ENCODE results near the gene ANKRD13A. TPM values are rescaled to one million over a fixed set of nuclear protein-coding genes. Genes with fewer than 3 reads are reported as not detected.
A peak's percentile ranks its signal among the peaks of the same experiment; 100 is the strongest.

Gene ANKRD13A
- total and polyA plus RNA-seq, 2 of the 13 experiments (the other 11 are each of a cell fraction or from before 2014, with no cell fraction given): 34.1 to 41.6 TPM

GRCh38 chr12:109995686-109996482 lies 3.3 kb upstream of the ANKRD13A start, which contains the start of gene GIT2 (continued):
- TF ChIP-seq FOXA1 (IDR thresholded peaks at IDR 0.05): no peak
- no peak for TF ChIP-seq FOXA1 (CRISPR knock-in tag; IDR thresholded peaks at IDR 0.05)
- no peak for TF ChIP-seq SNAPC4 (CRISPR knock-in tag; IDR thresholded peaks at IDR 0.05)
- no peak for TF ChIP-seq PLRG1 (conservative IDR thresholded peaks at IDR 0.05)
- TF ChIP-seq JUND (CRISPR knock-in tag; IDR thresholded peaks at IDR 0.05): no peak
- TF ChIP-seq ZNF414 (CRISPR knock-in tag; IDR thresholded peaks at IDR 0.05): no peak

GRCh38 chr12:109996483-109996853 lies 2.8 kb upstream of the ANKRD13A start:
- no TSS peak for BruUV-seq (replicated peaks)
- 50% methylated on average over 2 of the region's 2 CpGs for WGBS (ENCODE audit: low lambda C conversion rate)
- DNase-seq (ENCODE audit: low spot score) (no peak), ATAC-seq (no peak), FAIRE-seq (no peak)
- Histone ChIP-seq H3K9ac (ENCODE audit: insufficient read depth, low read depth, low read length) (peak overlapping the region; percentile 90), H3K4me2 (ENCODE audit: low read depth, low read length) (peak overlapping the region; percentile 93), H3K79me2 (ENCODE audit: insufficient read depth, low read length) (peaks cover 50% of the 10 kb centered on the region), H3K27me3 (ENCODE audit: control insufficient read depth in 1 of 2, insufficient read depth in 2 of 2, low read length in 2 of 2) (no peaks in the 10 kb centered on the region; a peak in 1 of 5 replicates), H3K4me3 (replicated peaks in 1 of 3; ENCODE audit: insufficient read depth in 1 of 3, low read depth in 2 of 3, low read length in 3 of 3) (peak overlapping the region; percentile 93 to 97 (median 94)), H3K9me3 (ENCODE audit: low read length) (no peaks in the 10 kb centered on the region), H3K27ac (ENCODE audit: extremely low read length, insufficient read depth, low read length) (peak overlapping the region; percentile 75), H3K4me1 (ENCODE audit: insufficient read depth, low read length) (peaks cover 63% of the 10 kb centered on the region), H3K36me3 (replicated peaks in 1 of 2; ENCODE audit: control insufficient read depth in 1 of 2, insufficient read depth in 2 of 2, low read length in 2 of 2) (0 out of 5 replicates have a peak, but pooled peaks cover 0 to 4% of the 10 kb centered on the region in 2 experiments), H2AFZ (ENCODE audit: low read length) (peak overlapping the region; percentile 96), H4K20me1 (ENCODE audit: insufficient read depth, low read length) (peaks cover 6% of the 10 kb centered on the region; the same call in 1 of the 2 replicates)
- intact Hi-C loops (cut with micrococcal nuclease; ENCODE audit: unreplicated experiment): loop anchor here (5.0 kb wide), 1 partner anchor 49 kb away; no protein-coding TSS in a partner anchor
- ChIA-PET CTCF (ENCODE audit: low intra/inter-chr PET ratio, low total read pairs) (no interaction called here), POLR2A (interaction anchor here (1.4 to 1.5 kb wide), 2 partner anchors 47 to 83 kb away, joined by 3 to 4 read pairs; no protein-coding TSS in a partner anchor)
- in situ Hi-C loops (cut with HindIII; ENCODE audit: extremely low pct_ligation_motif_present, low pct_unique_long_range_greater_than_20kb): no loop called here
- 0 out of 2 replicates have a peak, but pooled peaks have one; percentile 24 for TF ChIP-seq SMAD3 (CRISPR knock-in tag; IDR thresholded peaks at IDR 0.05)
- TF ChIP-seq SOX5 (CRISPR knock-in tag; IDR thresholded peaks at IDR 0.05; ENCODE audit: borderline replicate concordance): no peak; the same call in 1 of the 2 replicates
- TF ChIP-seq PAX8 (CRISPR knock-in tag; IDR thresholded peaks at IDR 0.05; ENCODE audit: borderline replicate concordance): 0 out of 2 replicates have a peak, but pooled peaks have one; percentile 7
- peak; percentile 81 for TF ChIP-seq EHMT2 (IDR thresholded peaks at IDR 0.05; ENCODE audit: borderline replicate concordance, low read depth, low read length)
- TF ChIP-seq ZBTB37 (CRISPR knock-in tag; IDR thresholded peaks at IDR 0.05): no peak
- TF ChIP-seq USF2 (IDR thresholded peaks at IDR 0.05; ENCODE audit: low read depth, low read length): no peak
- peak; percentile 60; the same call in 1 of the 2 replicates for TF ChIP-seq USF2 (CRISPR knock-in tag; IDR thresholded peaks at IDR 0.05; ENCODE audit: borderline replicate concordance)

All from HepG2 (cell line).